Keratinocyte (primary cell): ENCODE results near the gene DGLUCY.

Source experiments
- EZH2 ChIP-seq: IDR thresholded peaks from one replicate; pipeline ENCODE4 v1.6.1; 2012; ENCODE audit warnings: inconsistent platforms, mild to moderate bottlenecking, low read length, moderate library complexity
- TF ChIP-seq, protein P1 (sequence below), 3 experiments: IDR thresholded peaks in 1 of 3; conservative IDR thresholded peaks in 1 of 3; optimal IDR thresholded peaks in 1 of 3; 2 replicates in 2 of 3; 3 replicates in 1 of 3; pipeline versions ENCODE3 to v1.5.1; 2011; ENCODE audit warnings: low read length in 3 of 3, mild to moderate bottlenecking in 3 of 3, moderate library complexity in 2 of 3, control low read depth in 1 of 3, inconsistent platforms in 1 of 3; ENCODE audit not compliant: insufficient read depth in 2 of 3; ENCODE audit errors: extremely low read depth in 1 of 3

DNA sequence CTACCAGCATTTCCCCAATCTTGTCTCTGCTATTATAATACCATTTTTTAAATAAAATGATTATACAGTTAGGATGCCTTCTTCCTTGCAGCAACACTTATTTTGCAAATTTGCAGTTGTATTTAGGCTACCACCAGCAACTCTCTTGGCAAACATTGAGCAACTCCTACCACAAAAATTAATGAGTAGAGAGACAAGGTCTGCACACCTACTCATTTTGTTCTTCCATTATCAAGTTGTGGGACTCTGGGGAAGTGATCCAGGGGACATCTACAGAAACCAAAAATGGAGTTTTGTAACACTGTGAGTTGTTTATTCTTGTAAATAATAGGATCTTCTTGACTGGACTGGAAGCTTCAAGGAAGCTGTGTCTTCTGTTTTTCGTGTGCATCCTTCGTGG lies 38.6 kb downstream of the DGLUCY start:
- TF ChIP-seq, protein P1, sequence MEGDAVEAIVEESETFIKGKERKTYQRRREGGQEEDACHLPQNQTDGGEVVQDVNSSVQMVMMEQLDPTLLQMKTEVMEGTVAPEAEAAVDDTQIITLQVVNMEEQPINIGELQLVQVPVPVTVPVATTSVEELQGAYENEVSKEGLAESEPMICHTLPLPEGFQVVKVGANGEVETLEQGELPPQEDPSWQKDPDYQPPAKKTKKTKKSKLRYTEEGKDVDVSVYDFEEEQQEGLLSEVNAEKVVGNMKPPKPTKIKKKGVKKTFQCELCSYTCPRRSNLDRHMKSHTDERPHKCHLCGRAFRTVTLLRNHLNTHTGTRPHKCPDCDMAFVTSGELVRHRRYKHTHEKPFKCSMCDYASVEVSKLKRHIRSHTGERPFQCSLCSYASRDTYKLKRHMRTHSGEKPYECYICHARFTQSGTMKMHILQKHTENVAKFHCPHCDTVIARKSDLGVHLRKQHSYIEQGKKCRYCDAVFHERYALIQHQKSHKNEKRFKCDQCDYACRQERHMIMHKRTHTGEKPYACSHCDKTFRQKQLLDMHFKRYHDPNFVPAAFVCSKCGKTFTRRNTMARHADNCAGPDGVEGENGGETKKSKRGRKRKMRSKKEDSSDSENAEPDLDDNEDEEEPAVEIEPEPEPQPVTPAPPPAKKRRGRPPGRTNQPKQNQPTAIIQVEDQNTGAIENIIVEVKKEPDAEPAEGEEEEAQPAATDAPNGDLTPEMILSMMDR (optimal IDR thresholded peaks at IDR 0.05 in 1 of 3, IDR thresholded peaks at IDR 0.05 in 1 of 3, conservative IDR thresholded peaks at IDR 0.05 in 1 of 3; ENCODE audit: extremely low read depth in 1 of 3, insufficient read depth in 2 of 3, low read length in 3 of 3) = no peak
- TF ChIP-seq EZH2 = no peak
